ENCODE measurements around the gene MFAP4.

MFAP4 gene

GRCh38 chr17:19388791-19389785 lies 2.1 kb upstream of the MFAP4 start:
- TF ChIP-seq SPI1 (IDR thresholded peaks at IDR 0.05; ENCODE audit: borderline replicate concordance, low read depth) (no peak), REST (IDR thresholded peaks at IDR 0.05; ENCODE audit: insufficient replicate concordance, low read depth) (no peak), GABPA (IDR thresholded peaks at IDR 0.05; ENCODE audit: low read depth) (no peak), CTCF (IDR thresholded peaks at IDR 0.05; ENCODE audit: insufficient read depth, low read length) (no peak), POLR2AphosphoS5 (IDR thresholded peaks at IDR 0.05; ENCODE audit: low read depth) (no peak)
- H3K27ac ChIP-seq (replicated peaks), result no peak overlapping the region

GRCh38 chr17:19387921-19388521 lies 1.0 kb upstream of the MFAP4 start:
- TF ChIP-seq POLR2AphosphoS5 (IDR thresholded peaks at IDR 0.05; ENCODE audit: low read depth), result no peak
- no peak for TF ChIP-seq CTCF (IDR thresholded peaks at IDR 0.05; ENCODE audit: insufficient read depth, low read length)
- no peak for TF ChIP-seq SPI1 (IDR thresholded peaks at IDR 0.05; ENCODE audit: borderline replicate concordance, low read depth)
- TF ChIP-seq GABPA (IDR thresholded peaks at IDR 0.05; ENCODE audit: low read depth), result no peak
- no peak for TF ChIP-seq REST (IDR thresholded peaks at IDR 0.05; ENCODE audit: insufficient replicate concordance, low read depth)
- Histone ChIP-seq H3K27ac (replicated peaks) (peak overlapping the region; percentile 61), H3K27me3 (ENCODE audit: insufficient read depth, poor library complexity, severe bottlenecking) (no peaks in the 10 kb centered on the region), H3K4me3 (replicated peaks; ENCODE audit: insufficient read depth, low read length) (no peak overlapping the region)
- no peak for DNase-seq (ENCODE audit: low read depth in 1 of 2, low spot score in 1 of 2)

More at GRCh38 chr17:19388791-19389785, 2.1 kb upstream of the MFAP4 start:
- no peak for DNase-seq (ENCODE audit: low read depth in 1 of 2, low spot score in 1 of 2)
- Histone ChIP-seq H3K27me3 (ENCODE audit: insufficient read depth, poor library complexity, severe bottlenecking) (no peaks in the 10 kb centered on the region), H3K4me3 (replicated peaks; ENCODE audit: insufficient read depth, low read length) (no peak overlapping the region)

GRCh38 chr17:19386051-19386929 lies 700 bp downstream of the MFAP4 start:
- Histone ChIP-seq H3K27me3 (ENCODE audit: insufficient read depth, poor library complexity, severe bottlenecking) (no peaks in the 10 kb centered on the region), H3K4me3 (replicated peaks; ENCODE audit: insufficient read depth, low read length) (no peak overlapping the region), H3K27ac (replicated peaks) (peak overlapping the region; percentile 61)
- peak; percentile 46 to 80 for DNase-seq (ENCODE audit: low read depth in 1 of 2, low spot score in 1 of 2)
- TF ChIP-seq SPI1 (IDR thresholded peaks at IDR 0.05; ENCODE audit: borderline replicate concordance, low read depth) (no peak), POLR2AphosphoS5 (IDR thresholded peaks at IDR 0.05; ENCODE audit: low read depth) (peak; percentile 45; the same call in 1 of the 2 replicates), CTCF (IDR thresholded peaks at IDR 0.05; ENCODE audit: insufficient read depth, low read length) (no peak), REST (IDR thresholded peaks at IDR 0.05; ENCODE audit: insufficient replicate concordance, low read depth) (no peak), GABPA (IDR thresholded peaks at IDR 0.05; ENCODE audit: low read depth) (no peak)
